A673 (cell line): ENCODE results near the gene SLC25A45. TPM values are rescaled to one million over a fixed set of nuclear protein-coding genes. Genes with fewer than 3 reads are reported as not detected.

Source experiments
- BruUV-seq: library from RNA; stranded (reverse); fragments of 400-500 nt; replicated peaks from 2 replicates; lab custom pipeline; 2021; lab: Mats Ljungman, UMichigan
- CTCF ChIA-PET: fragments of 300-600 bp; sonication (Branson Sonifier 250); formaldehyde crosslinking; loops from one replicate; lab custom pipeline; 2022; ENCODE audit warnings: antibody characterized with exemption; lab: Charles Lee
- POLR2A ChIA-PET: fragments of 300-600 bp; sonication (Branson Sonifier 250); formaldehyde crosslinking; loops from one replicate; lab custom pipeline; 2022; ENCODE audit warnings: antibody characterized with exemption; ENCODE audit not compliant: low non-redundant PET; lab: Charles Lee
- DNase-seq: peaks from one replicate; pipeline ENCODE4 v3.0.0-alpha.2; 2015; ENCODE audit warnings: low spot score
- H3K27ac ChIP-seq: fragments of 200-600 bp; sonication (generic); 2 replicates; pipeline ENCODE4 v1.5.1; 2016; ENCODE audit warnings: mixed run types, low read depth, mild to moderate bottlenecking, mixed read lengths, antibody characterized with exemption, low read length; ENCODE audit not compliant: poor library complexity, severe bottlenecking
- H3K27me3 ChIP-seq: fragments of 200-600 bp; sonication (generic); replicated peaks from 2 replicates; pipeline ENCODE4 v1.6.1; 2017; ENCODE audit warnings: mixed run types, low read depth, mild to moderate bottlenecking, mixed read lengths, antibody characterized with exemption, low read length; ENCODE audit not compliant: insufficient read depth, poor library complexity
- H3K36me3 ChIP-seq: fragments of 200-600 bp; sonication (generic); 2 replicates; pipeline ENCODE4 v1.6.1; 2016; ENCODE audit warnings: mixed run types, mild to moderate bottlenecking, mixed read lengths, antibody characterized with exemption, low read length; ENCODE audit not compliant: insufficient read depth, poor library complexity, severe bottlenecking
- H3K4me1 ChIP-seq: fragments of 200-600 bp; sonication (generic); 2 replicates; pipeline ENCODE4 v1.6.1; 2017; ENCODE audit warnings: mixed run types, mild to moderate bottlenecking, mixed read lengths, antibody characterized with exemption, low read length; ENCODE audit not compliant: insufficient read depth, poor library complexity, severe bottlenecking
- H3K4me3 ChIP-seq: fragments of 200-600 bp; sonication (generic); 2 replicates; pipeline ENCODE4 v1.5.1; 2016; ENCODE audit warnings: low read depth, mixed run types, mild to moderate bottlenecking, mixed read lengths, low read length; ENCODE audit not compliant: poor library complexity, severe bottlenecking
- H3K9me3 ChIP-seq: fragments of 200-600 bp; sonication (generic); 2 replicates; pipeline ENCODE4 v1.6.1; 2016; ENCODE audit warnings: mixed run types, low read depth, mild to moderate bottlenecking, mixed read lengths, antibody characterized with exemption, low read length; ENCODE audit not compliant: poor library complexity, severe bottlenecking
- CTCF ChIP-seq: fragments of 300-800, 200-600 bp; sonication (generic); conservative IDR thresholded peaks from 2 replicates; pipeline ENCODE4 v1.5.1; 2017; ENCODE audit warnings: low read depth, mild to moderate bottlenecking, antibody characterized with exemption, low read length, moderate library complexity, mixed read lengths
- EZH2 ChIP-seq: fragments of 200-600 bp; sonication (generic); IDR thresholded peaks from 2 replicates; pipeline ENCODE4 v1.6.1; 2017; ENCODE audit warnings: borderline replicate concordance, low read depth, mild to moderate bottlenecking, mixed read lengths, antibody characterized with exemption, low read length; ENCODE audit not compliant: poor library complexity, severe bottlenecking
- intact Hi-C: fragments of 100-400 bp; cut with micrococcal nuclease; formaldehyde crosslinking; loops from one replicate; pipeline ENCODE4 v1.10.0; 2022; ENCODE audit not compliant: unreplicated experiment
- total RNA-seq: library from RNA; stranded (reverse); gene quantifications from 2 replicates; pipeline ENCODE4 v1.2.3, GENCODE V29; 2021

Gene SLC25A45
- total RNA-seq, 1 experiment from 2014 or later, result 5.3 TPM

GRCh38 chr11:65353376-65353775, 29.1 kb downstream of the SLC25A45 start:
- DNase-seq, result no peak
- peaks cover 47% of the 10 kb centered on the region for H3K36me3 ChIP-seq
- no peak overlapping the region for H3K4me3 ChIP-seq
- no peak overlapping the region for H3K27ac ChIP-seq
- H3K27me3 ChIP-seq, result no peaks in the 10 kb centered on the region
- CTCF ChIA-PET, result interaction anchor here (0.7 kb wide), 2 partner anchors 18 to 231 kb away, joined by 3 to 4 read pairs; partner anchors contain the start of genes FAU and MRPL49
- POLR2A ChIA-PET, result no interaction called here
- no peaks in the 10 kb centered on the region for H3K4me1 ChIP-seq
- no peak for TF ChIP-seq CTCF
- TF ChIP-seq EZH2, result no peak
- BruUV-seq, result no TSS peak
- intact Hi-C loops, result no loop called here
- H3K9me3 ChIP-seq, result no peaks in the 10 kb centered on the region

GRCh38 chr11:65352783-65353182, 29.7 kb downstream of the SLC25A45 start:
- no TSS peak for BruUV-seq
- no peak overlapping the region for H3K27ac ChIP-seq
- DNase-seq, result no peak
- intact Hi-C loops, result no loop called here
- H3K36me3 ChIP-seq, result peaks cover 53% of the 10 kb centered on the region
- TF ChIP-seq CTCF (peak; percentile 61), EZH2 (no peak)
- ChIA-PET CTCF (interaction anchor here (0.7 to 0.9 kb wide), 3 partner anchors 18 to 231 kb away, joined by 3 to 4 read pairs (median 3); partner anchors contain the start of genes FAU and MRPL49), POLR2A (interaction anchor here (0.5 kb wide), 1 partner anchor 154 kb away, joined by 3 read pairs; no protein-coding TSS in a partner anchor)
- H3K27me3 ChIP-seq, result no peaks in the 10 kb centered on the region
- no peak overlapping the region for H3K4me3 ChIP-seq
- H3K4me1 ChIP-seq, result no peaks in the 10 kb centered on the region
- H3K9me3 ChIP-seq, result no peaks in the 10 kb centered on the region

- Histone ChIP-seq H3K36me3 (peaks cover 64% of the 10 kb centered on the region), H3K4me3 (no peak overlapping the region), H3K27ac (no peak overlapping the region), H3K4me1 (no peaks in the 10 kb centered on the region), H3K9me3 (no peaks in the 10 kb centered on the region), H3K27me3 (no peaks in the 10 kb centered on the region)
- ChIA-PET CTCF (interaction anchor here (0.6 to 0.9 kb wide), 3 partner anchors 126 to 158 kb away, joined by 3 to 6 read pairs (median 4); no protein-coding TSS in a partner anchor), POLR2A (no interaction called here)
- no TSS peak for BruUV-seq
- no peak for DNase-seq
- intact Hi-C loops, result no loop called here
- TF ChIP-seq EZH2 (no peak), CTCF (no peak)
These were observed 30.9 kb downstream of the SLC25A45 start for GRCh38 chr11:65351511-65351910.
